ENCODE measurements around the gene MAP2K5.

DNA sequence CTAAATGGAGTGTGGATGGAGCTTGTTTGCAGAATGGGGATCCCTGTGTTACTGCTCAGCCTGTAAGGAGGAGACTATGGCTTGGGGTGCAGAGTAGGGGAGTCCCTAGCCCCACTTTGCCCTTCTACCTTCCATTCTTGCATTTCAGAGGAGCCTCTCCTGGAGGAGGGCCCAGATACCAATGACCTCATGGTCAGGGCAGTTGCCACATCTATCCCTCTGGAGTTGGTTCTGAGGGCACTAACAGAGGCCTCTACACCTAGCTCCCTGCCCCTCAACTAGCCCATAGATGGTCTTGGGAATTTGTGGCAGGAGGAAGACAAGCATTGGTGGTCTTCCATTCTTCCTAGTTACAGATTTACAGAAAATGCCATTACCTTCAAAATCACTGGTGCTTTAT, 288.9 kb downstream of the MAP2K5 start:
- TF ChIP-seq, protein P1, sequence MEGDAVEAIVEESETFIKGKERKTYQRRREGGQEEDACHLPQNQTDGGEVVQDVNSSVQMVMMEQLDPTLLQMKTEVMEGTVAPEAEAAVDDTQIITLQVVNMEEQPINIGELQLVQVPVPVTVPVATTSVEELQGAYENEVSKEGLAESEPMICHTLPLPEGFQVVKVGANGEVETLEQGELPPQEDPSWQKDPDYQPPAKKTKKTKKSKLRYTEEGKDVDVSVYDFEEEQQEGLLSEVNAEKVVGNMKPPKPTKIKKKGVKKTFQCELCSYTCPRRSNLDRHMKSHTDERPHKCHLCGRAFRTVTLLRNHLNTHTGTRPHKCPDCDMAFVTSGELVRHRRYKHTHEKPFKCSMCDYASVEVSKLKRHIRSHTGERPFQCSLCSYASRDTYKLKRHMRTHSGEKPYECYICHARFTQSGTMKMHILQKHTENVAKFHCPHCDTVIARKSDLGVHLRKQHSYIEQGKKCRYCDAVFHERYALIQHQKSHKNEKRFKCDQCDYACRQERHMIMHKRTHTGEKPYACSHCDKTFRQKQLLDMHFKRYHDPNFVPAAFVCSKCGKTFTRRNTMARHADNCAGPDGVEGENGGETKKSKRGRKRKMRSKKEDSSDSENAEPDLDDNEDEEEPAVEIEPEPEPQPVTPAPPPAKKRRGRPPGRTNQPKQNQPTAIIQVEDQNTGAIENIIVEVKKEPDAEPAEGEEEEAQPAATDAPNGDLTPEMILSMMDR (IDR thresholded peaks at IDR 0.05; ENCODE audit: low read depth, low read length): no peak
- TF ChIP-seq EZH2phosphoT487 (IDR thresholded peaks at IDR 0.05; ENCODE audit: low read depth): no peak

All from OCI-LY3 (cell line).